SKM-1 treated with dmso at 0.1 percent for 144 hours (cell line): Measurements from ENCODE around the gene NR3C2.
"Not testable (repeated sequence)": the region's sequence is repeated elsewhere in the genome, so short reads cannot be mapped to it uniquely, and the experiment has no call there.

Experiments used
- DNase-seq: peaks from one replicate; lab custom pipeline; 2025; ENCODE audit not compliant: unreplicated experiment; lab: John Stamatoyannopoulos, UW

Gene NR3C2

GRCh38 chr4:148083073-148083472, 359.1 kb downstream of the NR3C2 start:
- not testable (repeated sequence) for DNase-seq

- no peak for DNase-seq
Observed at GRCh38 chr4:148081745-148082144, 360.5 kb downstream of the NR3C2 start.

GRCh38 chr4:148081267-148081666, 360.9 kb downstream of the NR3C2 start:
- no peak for DNase-seq

- DNase-seq: no peak
Observed at GRCh38 chr4:148079961-148080360, 362.3 kb downstream of the NR3C2 start.

- DNase-seq: no peak
Observed at GRCh38 chr4:148078061-148078460, 364.2 kb downstream of the NR3C2 start.

- no peak for DNase-seq
Observed at GRCh38 chr4:148077581-148077980, 364.6 kb downstream of the NR3C2 start.

GRCh38 chr4:148076964-148077363, 365.2 kb downstream of the NR3C2 start:
- no peak for DNase-seq

- no peak for DNase-seq
Observed at GRCh38 chr4:148075438-148075837, 366.8 kb downstream of the NR3C2 start.

- no peak for DNase-seq
Observed at GRCh38 chr4:148074462-148074861, 367.8 kb downstream of the NR3C2 start.

GRCh38 chr4:148073349-148073748, 368.9 kb downstream of the NR3C2 start:
- no peak for DNase-seq

- DNase-seq: no peak
Observed at GRCh38 chr4:148072789-148073188, 369.4 kb downstream of the NR3C2 start.

- DNase-seq: no peak
Observed at GRCh38 chr4:148071009-148071408, 371.2 kb downstream of the NR3C2 start.

GRCh38 chr4:148069895-148070178, 372.4 kb downstream of the NR3C2 start:
- no peak for DNase-seq

GRCh38 chr4:148069086-148069894, 372.9 kb downstream of the NR3C2 start:
- no peak for DNase-seq

- DNase-seq: no peak
Observed at GRCh38 chr4:148068065-148068911, 373.9 kb downstream of the NR3C2 start.

GRCh38 chr4:148067301-148067916, 374.8 kb downstream of the NR3C2 start:
- DNase-seq: no peak

- DNase-seq: no peak
Observed at GRCh38 chr4:148065075-148065474, 377.1 kb downstream of the NR3C2 start.

GRCh38 chr4:148064451-148064850, 377.8 kb downstream of the NR3C2 start:
- no peak for DNase-seq

- no peak for DNase-seq
Observed at GRCh38 chr4:148062301-148062950, 379.8 kb downstream of the NR3C2 start.

- DNase-seq: no peak
Observed at GRCh38 chr4:148061795-148062194, 380.4 kb downstream of the NR3C2 start.

GRCh38 chr4:148061141-148061481, 381.1 kb downstream of the NR3C2 start:
- no peak for DNase-seq
